HG03442 (cell line): ENCODE results near the gene APP.

Experiments used
- ATAC-seq: cut with Tn5 transposase; IDR thresholded peaks from one replicate; pipeline ENCODE4 v1.9.1; 2021; ENCODE audit warnings: mild to moderate bottlenecking, moderate library complexity; ENCODE audit not compliant: unreplicated experiment

APP gene

DNA sequence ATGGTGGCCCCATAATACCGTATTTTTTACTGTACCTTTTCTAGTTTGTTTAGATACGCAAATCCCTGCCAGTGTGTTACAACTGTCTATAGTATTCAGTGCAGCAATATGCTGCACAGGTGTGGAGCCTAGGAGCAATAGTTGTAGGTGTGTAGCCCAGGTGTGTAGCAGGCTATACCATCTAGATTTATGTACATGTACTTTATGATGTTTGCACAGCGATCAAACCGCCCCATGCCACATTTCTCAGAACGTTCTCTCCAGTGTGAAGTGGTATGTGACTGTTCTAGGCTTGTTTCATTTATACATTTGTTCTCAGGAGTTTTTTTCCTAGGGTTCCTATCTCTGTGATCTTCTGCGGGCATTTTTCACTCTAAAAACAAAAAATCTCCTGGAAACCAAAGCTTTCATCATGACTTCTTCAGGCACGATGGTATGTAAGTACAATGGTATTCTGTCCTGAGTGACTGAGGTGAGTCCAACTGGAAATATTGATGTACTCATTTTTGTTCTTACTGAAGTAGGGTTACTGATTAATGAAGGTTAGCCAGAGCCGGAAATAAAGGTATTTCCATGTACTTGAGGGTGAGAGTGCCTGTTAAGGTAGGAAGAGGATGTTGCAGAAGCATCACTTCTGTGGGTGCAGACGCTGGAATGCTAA, 282.8 kb downstream of the APP start:
- ATAC-seq = no peak

DNA sequence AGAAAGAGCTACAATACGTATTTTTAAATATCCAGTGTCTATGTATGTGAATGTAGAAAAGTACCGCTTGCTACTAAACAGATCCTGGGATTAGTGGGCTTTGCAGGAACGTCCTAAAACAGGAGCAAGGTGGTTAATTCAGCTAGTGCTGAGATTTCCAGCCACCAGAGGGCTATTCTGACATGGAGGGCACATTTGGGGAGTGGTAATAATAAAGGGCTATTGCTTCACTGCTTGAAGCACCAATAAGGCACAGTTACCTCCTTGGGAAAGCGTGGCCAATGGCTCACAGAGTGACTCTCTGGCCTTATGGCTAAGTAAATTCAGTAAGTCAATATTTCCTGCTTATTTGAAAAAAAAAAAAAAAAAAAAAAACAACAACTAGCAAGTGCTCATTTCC, 283.4 kb downstream of the APP start:
- ATAC-seq = no peak

DNA sequence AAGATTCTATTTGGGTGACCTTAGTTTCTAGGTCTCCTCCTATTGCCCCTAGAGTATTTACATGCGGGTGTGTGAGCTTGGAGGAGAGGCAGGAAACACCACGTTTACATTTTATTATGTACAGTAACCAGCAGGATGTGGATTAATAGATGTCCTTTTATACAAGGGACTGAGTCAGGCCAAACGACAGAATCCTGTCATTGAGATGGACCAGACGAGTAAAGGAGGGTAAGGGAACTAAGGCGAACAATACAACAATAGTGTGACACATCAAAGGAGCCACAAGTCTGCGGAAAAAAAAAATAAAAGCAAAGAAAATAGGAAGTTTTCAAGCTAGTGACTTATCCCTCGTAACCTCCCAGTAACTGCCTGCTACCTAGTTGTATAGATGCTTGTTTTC, 284.7 kb downstream of the APP start:
- ATAC-seq = no peak

DNA sequence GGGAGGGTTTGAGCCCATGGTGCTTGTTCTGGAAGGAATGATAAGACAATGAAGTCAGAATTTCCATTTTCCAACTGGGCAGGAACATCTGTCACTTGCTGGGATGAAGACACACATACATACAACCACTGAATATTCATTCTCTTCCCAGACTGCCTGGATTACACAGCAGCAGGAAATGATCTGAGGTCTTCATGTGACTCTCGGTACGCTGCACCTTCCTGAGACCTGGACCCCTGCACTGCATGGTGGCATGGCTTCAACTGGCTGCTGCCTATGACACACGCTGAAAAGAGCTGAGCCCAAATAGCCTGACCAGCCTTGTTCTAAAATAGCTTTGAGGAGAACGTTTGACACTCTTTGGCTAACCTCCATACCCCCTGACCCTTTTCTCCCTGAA, 285.2 kb downstream of the APP start:
- ATAC-seq = no peak

DNA sequence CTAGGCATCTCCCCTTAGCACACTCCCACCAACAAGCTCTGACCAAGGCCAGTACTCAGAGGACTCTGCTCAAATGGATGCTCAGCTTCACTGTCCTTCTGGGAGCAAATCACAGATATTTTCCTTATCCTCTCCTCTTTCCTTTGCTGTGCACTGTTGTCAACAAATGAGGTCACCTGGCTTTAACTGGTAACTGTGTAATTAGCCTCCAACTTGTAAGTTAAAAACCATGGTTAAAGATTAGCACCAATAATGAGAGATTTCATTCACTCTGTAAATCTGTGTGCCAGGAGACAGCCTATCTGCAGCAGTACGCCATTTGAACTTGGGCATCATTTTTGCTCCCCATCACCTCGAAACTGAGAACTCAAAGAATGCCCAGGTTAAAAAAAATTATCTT, 286.3 kb downstream of the APP start:
- no peak for ATAC-seq

DNA sequence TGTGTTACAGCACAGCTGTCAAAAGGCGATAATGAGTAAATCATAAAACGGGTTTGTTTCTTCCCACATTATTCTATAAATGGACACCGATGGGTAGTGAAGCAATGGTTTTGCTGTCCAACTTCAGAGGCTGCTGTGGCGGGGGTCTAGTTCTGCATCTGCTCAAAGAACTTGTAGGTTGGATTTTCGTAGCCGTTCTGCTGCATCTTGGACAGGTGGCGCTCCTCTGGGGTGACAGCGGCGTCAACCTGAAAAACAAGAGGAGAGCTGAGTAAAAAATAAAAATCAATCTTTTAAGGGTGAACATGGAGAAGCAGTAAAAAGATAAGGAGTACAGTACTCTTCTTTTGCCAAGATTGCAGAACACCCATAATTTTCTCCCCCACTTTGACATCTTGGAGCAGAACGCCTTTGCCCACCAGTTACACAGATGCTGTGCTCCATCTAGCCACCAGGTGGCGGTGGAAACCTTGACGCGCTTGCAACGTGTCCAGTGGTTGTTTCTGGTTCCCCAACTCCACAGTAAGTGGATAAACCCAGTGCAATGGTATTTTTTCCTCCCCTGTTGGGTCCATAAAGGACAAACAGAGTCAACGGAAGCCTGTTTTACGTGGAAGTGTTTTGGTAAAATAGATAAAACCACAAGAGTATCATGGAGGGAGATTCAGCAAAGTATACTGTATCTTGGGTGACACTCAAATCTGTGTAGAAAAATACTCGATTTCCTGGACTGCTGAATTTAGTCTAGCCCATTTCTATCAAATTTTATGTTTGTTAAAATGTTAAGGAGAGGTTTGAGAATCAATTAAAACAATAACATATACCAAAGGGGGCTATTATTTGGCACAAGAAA, 288.8 kb downstream of the APP start:
- ATAC-seq = peak; percentile 94

DNA sequence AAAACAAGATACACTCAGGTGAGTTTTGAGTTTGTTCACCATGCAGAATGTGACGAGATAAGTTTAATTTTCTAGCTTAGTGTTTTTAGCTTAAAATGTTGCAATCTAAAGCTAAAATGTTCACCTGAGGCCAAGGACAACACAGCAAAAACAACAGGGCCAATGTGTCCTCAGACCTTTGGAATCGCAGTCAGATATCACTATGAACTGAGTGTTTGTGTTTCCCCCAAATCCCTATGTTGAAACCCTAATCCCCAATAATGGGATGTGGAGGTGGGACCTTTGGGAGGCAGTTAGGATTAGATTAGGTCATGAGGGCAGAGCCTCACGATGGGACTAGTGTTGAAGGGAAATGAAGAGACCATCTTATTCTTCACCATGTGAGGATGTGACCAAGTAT, 291.4 kb downstream of the APP start:
- ATAC-seq = no peak

DNA sequence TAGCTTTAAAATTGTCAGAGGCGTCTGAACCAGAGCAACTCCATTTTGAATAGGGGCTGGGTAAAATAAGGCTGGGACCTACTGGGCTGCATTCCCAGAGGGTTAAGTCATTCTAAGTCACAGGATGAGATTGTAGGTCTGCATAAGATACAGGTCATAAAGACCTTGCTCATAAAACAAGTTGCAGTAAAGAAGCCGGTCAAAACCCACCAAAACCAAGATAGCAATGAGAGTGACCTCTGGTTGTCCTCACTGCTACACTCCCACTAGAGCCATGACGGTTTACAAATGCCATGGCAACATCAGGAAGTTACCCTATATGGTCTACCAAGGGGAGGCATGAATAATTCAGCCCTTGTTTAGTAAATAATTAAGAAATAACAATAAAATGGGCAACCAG, 292.2 kb downstream of the APP start:
- no peak for ATAC-seq

DNA sequence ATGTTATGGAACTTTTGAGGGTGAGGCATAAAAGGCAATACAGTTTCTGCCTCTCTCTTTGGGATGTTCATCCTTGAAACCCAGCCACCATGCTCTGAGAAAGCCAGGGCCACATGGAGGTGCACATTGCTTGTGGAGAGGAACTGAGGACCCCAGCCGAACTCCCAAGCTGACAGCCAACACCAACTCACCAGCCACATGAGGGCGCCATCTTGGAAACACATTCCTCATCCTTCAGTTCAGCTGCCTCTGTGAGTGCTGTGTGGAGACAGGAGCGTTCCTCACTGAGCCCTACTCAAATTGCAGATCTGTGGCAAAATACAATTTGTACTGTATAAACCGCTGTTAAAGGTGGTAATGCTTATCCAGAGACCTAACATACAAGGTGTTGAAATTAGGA, 298.3 kb downstream of the APP start:
- ATAC-seq = no peak

DNA sequence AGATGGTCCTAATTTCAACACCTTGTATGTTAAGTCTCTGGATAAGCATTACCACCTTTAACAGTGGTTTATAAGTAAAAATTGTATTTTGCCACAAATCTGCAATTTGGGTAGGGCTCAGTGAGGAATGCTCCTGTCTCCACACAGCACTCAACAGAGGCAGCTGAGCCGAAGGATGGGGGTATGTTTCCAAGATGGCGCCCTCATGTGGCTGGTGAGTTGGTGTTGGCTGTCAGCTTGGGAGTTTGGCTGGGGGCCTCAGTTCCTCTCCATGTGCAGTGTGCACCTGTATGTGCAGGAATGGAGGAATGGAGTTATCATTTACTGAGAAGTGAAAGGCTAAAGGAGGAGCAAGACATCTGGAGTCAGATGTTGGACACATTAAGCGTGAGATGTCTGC, 299.0 kb downstream of the APP start:
- no peak for ATAC-seq

DNA sequence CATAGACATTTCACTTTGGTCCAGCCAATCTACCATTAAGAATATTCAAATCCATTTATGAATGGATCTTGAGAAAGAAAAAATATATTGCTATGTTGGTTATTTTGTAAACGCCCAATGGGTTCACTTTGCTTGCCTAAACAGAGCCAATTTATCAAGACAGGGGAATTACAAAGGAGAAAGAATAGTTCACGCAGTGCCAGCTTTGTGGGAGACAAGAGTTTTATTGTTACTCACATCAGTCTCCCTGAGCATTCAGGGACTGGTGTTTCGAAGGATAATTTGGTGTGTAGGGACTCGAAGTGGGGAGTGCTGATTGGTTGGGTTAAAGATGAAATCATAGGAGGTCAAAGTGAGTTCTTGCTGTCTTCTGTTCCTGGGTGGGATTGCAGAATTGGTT, 300.5 kb downstream of the APP start:
- ATAC-seq = no peak

DNA sequence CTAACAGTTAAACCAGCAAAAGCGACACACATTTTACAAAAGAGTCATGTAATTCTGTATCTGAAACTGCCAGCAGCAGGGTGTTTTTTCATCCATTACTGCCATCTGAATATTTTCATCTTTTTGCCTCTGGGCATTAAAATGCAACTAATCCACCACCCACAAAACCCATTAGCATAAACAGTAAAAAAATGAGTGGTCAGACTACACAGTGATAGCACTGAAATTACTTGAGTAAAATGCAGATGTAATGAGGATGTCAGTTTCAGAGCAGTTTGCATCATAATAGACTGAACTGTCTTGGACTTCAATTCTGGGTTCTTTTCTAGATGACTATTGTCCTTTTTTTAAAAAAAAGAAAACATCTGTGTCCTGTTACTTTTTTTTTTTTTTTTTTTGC, 303.5 kb downstream of the APP start:
- no peak for ATAC-seq

DNA sequence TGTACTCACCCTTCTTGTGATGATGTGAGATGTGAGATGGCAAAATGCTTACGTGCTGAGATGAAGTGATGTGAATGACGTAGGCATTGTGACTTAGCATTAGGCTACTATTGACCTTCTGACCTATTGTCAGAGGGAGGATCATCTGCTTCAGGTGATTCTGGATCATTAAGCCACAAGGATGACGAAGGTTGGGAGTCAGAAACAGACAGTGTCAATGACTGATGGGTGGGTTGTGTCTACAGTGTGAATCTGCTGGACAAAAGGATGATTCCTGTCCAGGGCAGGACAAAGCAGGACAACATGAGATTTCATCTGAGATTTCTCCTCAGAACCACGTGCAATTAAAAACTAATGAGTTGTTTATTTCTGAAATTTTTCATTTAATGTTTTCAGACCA, 306.8 kb downstream of the APP start:
- ATAC-seq = no peak

DNA sequence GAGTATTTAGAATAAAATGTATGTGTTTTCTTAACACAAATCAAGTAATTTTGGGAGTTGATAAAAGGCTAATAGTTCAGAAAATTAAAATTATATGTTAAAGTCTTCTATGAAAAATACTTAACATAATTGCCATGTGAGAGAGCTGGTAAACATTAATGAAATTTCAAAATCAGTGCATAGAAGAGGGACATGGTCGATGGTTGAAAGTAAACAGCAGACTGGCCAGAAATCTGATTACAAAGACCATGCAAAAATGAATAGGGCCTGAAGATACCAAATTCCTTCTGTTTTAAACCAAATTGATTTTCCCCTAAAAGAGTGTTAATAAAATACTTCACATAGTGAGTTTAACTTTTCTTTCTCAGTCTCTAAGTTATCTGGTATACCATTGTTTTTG, 307.5 kb downstream of the APP start:
- no peak for ATAC-seq

DNA sequence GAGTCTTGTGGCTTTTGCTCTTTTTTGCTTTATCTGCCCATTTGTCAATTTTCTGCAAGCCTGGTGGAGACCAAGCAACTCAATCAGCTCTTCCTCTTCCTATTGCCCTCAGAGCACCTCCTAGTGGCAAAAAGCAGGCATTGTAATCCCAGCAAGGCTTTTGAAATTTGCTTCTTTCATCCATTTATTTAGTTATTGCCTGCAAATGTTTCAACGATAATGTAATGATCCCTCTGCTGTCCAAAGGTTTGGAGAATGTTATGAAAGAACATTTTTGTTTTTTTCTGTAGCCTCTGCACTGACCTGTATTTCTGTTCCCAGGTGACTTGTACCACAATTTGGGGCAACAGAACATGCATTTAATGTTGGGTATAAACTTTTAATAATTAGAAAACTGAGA, 308.0 kb downstream of the APP start:
- peak; percentile 71 for ATAC-seq

DNA sequence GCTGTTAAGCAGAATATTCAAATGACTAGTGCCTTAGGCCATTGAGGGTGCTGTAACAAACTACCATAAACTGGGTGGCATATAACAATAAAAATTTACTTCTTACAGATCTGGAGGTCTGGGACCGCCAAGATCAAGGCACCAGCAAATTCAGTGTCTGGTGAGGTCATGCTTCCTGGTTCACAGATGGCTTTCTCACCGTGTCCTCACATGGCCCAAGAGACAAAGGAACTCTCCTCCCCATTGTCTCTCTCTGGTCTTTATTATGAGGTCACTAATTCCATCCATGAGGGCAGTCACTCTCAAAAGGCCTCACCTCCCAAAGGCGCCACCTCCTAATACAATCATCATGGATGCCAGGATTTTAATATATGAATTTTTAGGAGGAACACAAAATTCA, 308.5 kb downstream of the APP start:
- ATAC-seq = no peak

DNA sequence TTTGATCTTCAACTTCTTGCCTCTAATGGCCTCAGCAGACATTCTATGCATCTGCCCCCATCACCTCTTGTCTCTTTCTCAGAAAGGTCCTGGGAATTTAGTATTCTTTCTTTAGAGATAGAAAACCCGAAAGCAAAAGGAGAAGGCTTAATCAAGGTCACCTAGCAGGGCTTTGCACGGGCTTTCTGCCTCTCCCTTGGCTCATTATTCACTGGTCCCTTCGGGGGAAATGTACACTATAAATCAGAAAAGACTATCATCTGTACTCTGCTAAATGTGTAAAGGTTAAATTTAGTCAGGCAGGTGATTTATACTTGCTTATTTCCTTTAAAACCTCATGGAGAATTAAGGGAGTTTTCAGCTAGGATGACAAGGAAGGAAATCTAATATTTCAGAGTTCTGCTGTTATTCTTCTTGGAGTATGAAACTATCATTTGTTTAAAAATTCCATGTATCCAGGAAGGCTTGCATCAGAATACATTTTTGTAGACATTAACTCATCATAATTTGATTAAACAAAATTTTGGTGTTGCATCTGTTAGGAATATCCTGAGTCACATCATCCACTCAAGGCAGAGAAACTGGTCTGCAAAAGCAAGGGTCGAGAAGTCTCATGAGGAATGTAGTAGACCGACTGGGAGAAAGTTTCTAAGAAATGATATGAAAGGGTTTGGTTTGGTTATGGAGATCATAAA, 311.2 kb downstream of the APP start:
- ATAC-seq = no peak

DNA sequence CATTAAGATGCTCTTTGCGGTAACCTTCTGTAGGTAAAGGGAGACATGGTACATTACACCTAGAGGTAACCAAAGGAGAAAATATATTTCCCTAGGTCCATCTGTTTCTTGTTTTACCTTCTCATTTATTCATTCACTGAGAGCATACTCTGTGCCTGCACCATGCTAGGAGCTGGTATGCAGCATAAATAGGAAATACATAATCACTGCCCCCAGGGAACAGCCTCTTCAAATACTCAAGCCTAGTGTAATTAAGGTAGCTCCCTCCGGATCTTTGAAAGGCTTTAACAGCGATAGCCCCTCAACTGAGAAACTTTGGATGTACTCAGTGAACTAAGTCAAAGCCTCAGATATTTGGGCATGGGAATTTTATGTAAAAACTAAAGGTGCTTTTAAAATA, 312.2 kb downstream of the APP start:
- no peak for ATAC-seq

DNA sequence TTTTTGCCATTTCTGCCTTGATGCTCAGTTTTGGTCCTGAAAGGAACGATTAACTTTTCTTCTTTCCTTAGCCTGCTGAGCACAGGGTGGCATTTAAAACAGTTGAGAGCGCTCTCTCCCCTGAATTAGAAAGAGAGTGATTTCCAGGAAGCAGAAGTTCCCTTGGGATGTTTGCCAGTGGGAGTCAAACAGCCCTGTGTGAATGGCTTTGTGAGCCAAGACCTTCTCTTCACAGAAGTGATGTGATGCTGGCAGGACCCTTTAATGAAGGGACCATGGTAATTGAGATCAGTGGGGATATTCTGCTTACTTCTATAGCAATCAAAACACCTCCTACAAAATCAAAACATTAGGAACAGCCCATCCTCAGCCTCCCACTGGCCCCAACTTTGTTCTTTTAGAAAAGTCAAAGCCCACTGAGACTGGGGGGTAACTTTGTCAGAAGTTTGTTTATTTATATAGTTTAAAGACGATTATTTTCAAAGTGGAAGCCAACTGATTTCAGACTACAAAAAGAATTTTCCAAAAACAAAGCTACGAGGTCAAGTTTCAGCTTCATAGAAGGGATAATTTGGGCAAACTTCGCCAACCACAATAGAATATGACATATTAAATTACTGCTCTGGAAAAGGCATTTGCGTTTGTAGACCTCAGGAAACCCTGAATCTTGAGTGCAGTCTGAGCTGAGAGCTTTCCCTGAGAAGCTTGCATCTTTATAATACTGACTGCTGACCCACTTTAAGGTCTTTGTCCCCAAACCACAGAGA, 313.1 kb downstream of the APP start:
- ATAC-seq = no peak

DNA sequence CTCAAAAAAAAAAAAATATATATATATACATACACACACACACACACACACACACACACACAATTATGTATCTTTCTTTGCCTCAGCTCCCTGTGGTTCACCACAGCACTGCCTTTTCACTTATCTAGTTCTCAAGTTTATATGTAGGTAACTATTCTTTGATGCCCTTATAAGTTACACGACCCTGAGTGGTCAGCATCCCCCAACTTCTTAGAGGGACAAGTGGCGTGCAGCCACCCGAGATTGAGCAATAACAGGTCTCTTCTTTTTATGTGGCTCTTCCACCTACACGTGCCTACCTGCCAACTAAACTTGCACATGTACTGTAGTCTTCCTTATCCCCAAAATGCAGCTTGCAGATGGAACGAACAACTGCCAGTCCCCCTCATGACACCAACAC, 315.0 kb downstream of the APP start:
- ATAC-seq = no peak

DNA sequence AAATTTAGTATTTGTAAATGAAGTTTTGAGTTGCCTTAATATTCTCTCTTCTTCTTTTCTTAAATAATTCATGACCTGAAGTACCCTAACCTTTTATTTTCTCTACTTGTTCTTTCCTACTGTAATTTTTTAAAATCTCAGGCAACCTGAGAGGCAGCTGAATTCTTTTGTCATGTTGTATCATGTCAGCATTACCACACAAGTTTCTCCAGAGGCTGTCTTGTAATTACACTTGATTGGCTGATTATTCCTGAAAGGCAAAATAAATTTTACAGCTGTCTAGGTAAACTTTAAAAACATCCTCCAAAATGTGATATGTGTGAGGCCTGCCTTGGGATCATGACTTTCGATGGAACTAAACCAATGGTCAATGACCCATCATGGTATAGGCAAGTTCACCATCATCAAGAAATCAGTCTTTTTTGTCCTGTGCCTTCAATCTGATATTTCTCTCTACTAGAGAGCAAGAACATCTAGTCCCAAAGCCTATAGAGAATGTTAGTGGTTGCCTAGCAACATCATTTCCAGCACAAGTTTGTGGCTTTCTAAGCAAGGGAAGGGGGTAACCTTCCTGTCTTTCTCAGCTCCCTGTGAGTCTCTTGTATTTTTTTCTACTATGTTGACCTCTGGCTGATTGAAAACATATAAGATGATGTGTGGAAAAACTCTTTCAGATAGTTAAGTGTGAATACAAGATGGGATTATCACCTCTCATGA, 320.3 kb downstream of the APP start:
- ATAC-seq = no peak
